Endothelial cell (in vitro differentiated cells): Measurements from ENCODE around the gene ICA1. TPM values are rescaled to one million over a fixed set of nuclear protein-coding genes. Genes with fewer than 3 reads are reported as not detected.

ENCODE experiments used
- DNase-seq: peaks from one replicate; pipeline ENCODE4 v3.0.0; 2021; ENCODE audit warnings: low spot score
- H3K27ac Mint-ChIP-seq: one replicate; pipeline ENCODE4 v1.8.0; 2021; ENCODE audit warnings: mixed read lengths, inconsistent platforms; ENCODE audit not compliant: unreplicated experiment
- H3K27me3 Mint-ChIP-seq: one replicate; pipeline ENCODE4 v1.8.0; 2021; ENCODE audit warnings: mild to moderate bottlenecking, moderate library complexity, mixed read lengths, inconsistent platforms; ENCODE audit not compliant: unreplicated experiment
- H3K36me3 Mint-ChIP-seq: one replicate; pipeline ENCODE4 v1.8.0; 2021; ENCODE audit warnings: mild to moderate bottlenecking, low read depth, mixed read lengths, inconsistent platforms; ENCODE audit not compliant: unreplicated experiment
- H3K4me1 Mint-ChIP-seq: one replicate; pipeline ENCODE4 v1.8.0; 2021; ENCODE audit warnings: mild to moderate bottlenecking, mixed read lengths, inconsistent platforms; ENCODE audit not compliant: unreplicated experiment
- H3K4me3 Mint-ChIP-seq: one replicate; pipeline ENCODE4 v1.8.0; 2021; ENCODE audit warnings: mild to moderate bottlenecking, mixed read lengths, inconsistent platforms; ENCODE audit not compliant: unreplicated experiment
- H3K9me3 Mint-ChIP-seq: one replicate; pipeline ENCODE4 v1.8.0; 2021; ENCODE audit warnings: mixed read lengths, inconsistent platforms; ENCODE audit not compliant: unreplicated experiment
- CTCF ChIP-seq: fragments of 200-600 bp; sonication (generic); IDR thresholded peaks from one replicate; pipeline ENCODE4 v1.5.0; 2021; ENCODE audit warnings: antibody characterized with exemption; ENCODE audit not compliant: unreplicated experiment
- total RNA-seq: library from RNA; stranded (reverse); fragmentation: NEBNext Ultra II Directional; extraction: Animal tissue kit (Norgen Biotek cat#: 25700); gene quantifications from one replicate; pipeline ENCODE4 v1.2.1, GENCODE V29; 2021; ENCODE audit not compliant: unreplicated experiment

ICA1 gene
- total RNA-seq, 1 donor from 2014 or later: 91.4 TPM

GRCh38 chr7:8258166-8258565, 3.8 kb downstream of the ICA1 start:
- no peak for DNase-seq
- Mint-ChIP-seq H3K4me3 (no peak overlapping the region), H3K27ac (no peak overlapping the region), H3K9me3 (no peaks in the 10 kb centered on the region), H3K4me1 (peaks cover 39% of the 10 kb centered on the region), H3K27me3 (peaks cover 12% of the 10 kb centered on the region), H3K36me3 (peaks cover 6% of the 10 kb centered on the region)
- no peak for TF ChIP-seq CTCF

GRCh38 chr7:8255680-8256655, 6.0 kb downstream of the ICA1 start:
- Mint-ChIP-seq H3K4me1 (peaks cover 30% of the 10 kb centered on the region), H3K4me3 (no peak overlapping the region), H3K27me3 (peaks cover 5% of the 10 kb centered on the region), H3K36me3 (peaks cover 4% of the 10 kb centered on the region), H3K9me3 (no peaks in the 10 kb centered on the region), H3K27ac (no peak overlapping the region)
- TF ChIP-seq CTCF: no peak
- no peak for DNase-seq

- TF ChIP-seq CTCF: no peak
- peaks cover 3% of the 10 kb centered on the region for H3K27me3 Mint-ChIP-seq
- H3K4me1 Mint-ChIP-seq: peaks cover 20% of the 10 kb centered on the region
- no peaks in the 10 kb centered on the region for H3K36me3 Mint-ChIP-seq
- H3K9me3 Mint-ChIP-seq: no peaks in the 10 kb centered on the region
- no peak overlapping the region for H3K4me3 Mint-ChIP-seq
- no peak for DNase-seq
- no peak overlapping the region for H3K27ac Mint-ChIP-seq
Measured at GRCh38 chr7:8254667-8255066, 7.3 kb downstream of the ICA1 start.

- Mint-ChIP-seq H3K27ac (peak overlapping the region; percentile 10), H3K36me3 (no peaks in the 10 kb centered on the region), H3K9me3 (no peaks in the 10 kb centered on the region), H3K4me3 (no peak overlapping the region), H3K27me3 (peaks cover 4% of the 10 kb centered on the region), H3K4me1 (peaks cover 18% of the 10 kb centered on the region)
- TF ChIP-seq CTCF: no peak
- DNase-seq: no peak
Measured at GRCh38 chr7:8254215-8254614, 7.8 kb downstream of the ICA1 start.

GRCh38 chr7:8251195-8251594, 10.8 kb downstream of the ICA1 start:
- DNase-seq: no peak
- H3K4me1 Mint-ChIP-seq: peaks cover 15% of the 10 kb centered on the region
- peaks cover 6% of the 10 kb centered on the region for H3K36me3 Mint-ChIP-seq
- H3K4me3 Mint-ChIP-seq: no peak overlapping the region
- H3K27me3 Mint-ChIP-seq: peaks cover 4% of the 10 kb centered on the region
- H3K27ac Mint-ChIP-seq: no peak overlapping the region
- TF ChIP-seq CTCF: no peak
- H3K9me3 Mint-ChIP-seq: no peaks in the 10 kb centered on the region
